ENCODE data around the gene GNPDA1.
A peak's percentile ranks its signal among the peaks of the same experiment; 100 is the strongest.

GNPDA1 gene

GRCh38 chr5:141994511-141995136 lies 18.2 kb downstream of the GNPDA1 start:
- DNase-seq: no peak
- TF ChIP-seq GATA1 (IDR thresholded peaks at IDR 0.05; ENCODE audit: low read depth, low read length) (no peak), POLR2A (IDR thresholded peaks at IDR 0.05; ENCODE audit: low read length) (no peak)

DNA sequence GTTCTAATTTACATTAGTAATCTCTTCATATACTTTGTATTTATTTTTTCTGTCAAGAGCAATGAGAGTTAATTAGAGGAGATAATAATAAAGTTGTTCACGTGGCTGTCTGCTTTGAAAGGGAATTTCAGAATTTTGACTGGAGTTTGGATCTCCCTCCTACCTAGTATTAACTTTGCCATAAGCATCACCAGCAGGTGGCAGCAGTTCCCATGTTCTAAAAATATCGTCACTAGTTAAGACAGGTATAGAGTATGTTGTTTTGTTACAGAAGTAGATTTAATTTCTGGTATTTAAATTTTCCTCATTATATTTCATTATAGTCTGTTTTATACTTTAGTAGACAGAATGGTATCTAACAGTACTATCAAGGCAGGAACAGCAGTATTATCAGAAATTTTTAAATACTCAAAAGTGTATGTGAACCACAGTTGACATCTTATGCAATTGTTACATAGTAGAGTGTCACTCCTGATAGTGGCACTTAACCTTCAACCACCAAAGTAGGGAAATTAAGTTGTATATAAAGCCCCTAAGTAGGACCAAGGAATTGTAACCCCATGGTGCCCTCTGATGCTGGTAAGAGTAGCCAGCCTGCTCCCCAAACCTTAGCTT lies 20.4 kb downstream of the GNPDA1 start:
- peak; percentile 71 to 87 for DNase-seq
- no peak for TF ChIP-seq POLR2A (IDR thresholded peaks at IDR 0.05; ENCODE audit: low read length)
- TF ChIP-seq GATA1 (IDR thresholded peaks at IDR 0.05; ENCODE audit: low read depth, low read length): no peak

- no peak for TF ChIP-seq GATA1 (IDR thresholded peaks at IDR 0.05; ENCODE audit: low read depth, low read length)
- no peak for TF ChIP-seq POLR2A (IDR thresholded peaks at IDR 0.05; ENCODE audit: low read length)
- DNase-seq: no peak
Observed at GRCh38 chr5:141989720-141990119, 23.1 kb downstream of the GNPDA1 start.

DNA sequence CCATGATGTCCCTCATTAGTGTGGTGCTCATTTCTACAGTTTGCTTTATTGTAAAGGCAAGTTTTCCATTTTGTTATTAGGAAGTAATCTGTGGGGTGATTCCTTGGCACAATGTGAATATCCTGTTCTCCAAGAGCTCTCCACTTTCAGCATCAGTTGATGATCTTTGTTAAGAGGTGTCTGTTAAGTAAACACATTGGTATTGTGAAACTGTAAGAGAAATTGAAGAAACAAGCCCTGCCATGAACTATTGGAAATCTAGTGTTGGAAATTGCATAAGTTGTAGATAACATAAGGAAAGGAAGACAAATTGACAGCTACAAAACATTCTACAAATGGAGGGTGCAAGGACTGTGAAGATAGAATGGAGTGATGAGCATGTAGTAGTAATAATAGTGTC lies 26.8 kb downstream of the GNPDA1 start:
- DNase-seq: no peak
- TF ChIP-seq GATA1 (IDR thresholded peaks at IDR 0.05; ENCODE audit: low read depth, low read length) (no peak), POLR2A (IDR thresholded peaks at IDR 0.05; ENCODE audit: low read length) (no peak)

- DNase-seq: no peak
- TF ChIP-seq POLR2A (IDR thresholded peaks at IDR 0.05; ENCODE audit: low read length): no peak
- TF ChIP-seq GATA1 (IDR thresholded peaks at IDR 0.05; ENCODE audit: low read depth, low read length): no peak
Observed at GRCh38 chr5:141982626-141983025, 30.2 kb downstream of the GNPDA1 start.

DNA sequence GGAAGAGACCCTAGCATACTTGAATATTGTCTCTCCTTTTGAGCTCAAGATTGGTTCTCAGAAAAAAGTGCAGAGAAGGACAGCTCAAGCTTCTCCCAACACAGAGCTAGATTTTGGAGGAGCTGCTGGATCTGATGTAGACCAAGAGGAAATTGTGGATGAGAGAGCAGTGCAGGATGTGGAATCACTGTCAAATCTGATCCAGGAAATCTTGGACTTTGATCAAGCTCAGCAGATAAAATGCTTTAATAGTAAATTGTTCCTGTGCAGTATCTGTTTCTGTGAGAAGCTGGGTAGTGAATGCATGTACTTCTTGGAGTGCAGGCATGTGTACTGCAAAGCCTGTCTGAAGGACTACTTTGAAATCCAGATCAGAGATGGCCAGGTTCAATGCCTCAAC lies 34.4 kb downstream of the GNPDA1 start:
- DNase-seq: no peak
- TF ChIP-seq GATA1 (IDR thresholded peaks at IDR 0.05; ENCODE audit: low read depth, low read length) (no peak), POLR2A (IDR thresholded peaks at IDR 0.05; ENCODE audit: low read length) (no peak)

DNA sequence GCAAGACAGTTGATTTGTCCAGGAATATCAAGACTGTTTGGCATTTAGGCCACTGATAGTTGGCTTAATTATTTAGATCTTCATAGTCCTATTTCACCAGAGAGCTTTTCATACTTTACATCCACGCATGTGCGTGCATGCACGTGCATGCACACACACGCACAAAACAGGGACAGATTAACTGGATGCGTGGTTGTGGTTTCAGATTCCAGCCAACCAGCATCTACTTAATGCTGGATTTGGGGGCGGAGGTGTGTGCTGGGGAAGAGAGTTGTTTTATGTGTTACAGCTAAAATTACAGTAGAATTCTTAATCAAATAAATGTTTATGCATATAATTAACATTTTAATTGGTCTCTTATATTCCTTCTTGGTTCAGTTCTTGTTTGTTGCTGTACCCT lies 36.7 kb downstream of the GNPDA1 start:
- DNase-seq: no peak
- TF ChIP-seq POLR2A (IDR thresholded peaks at IDR 0.05; ENCODE audit: low read length) (no peak), GATA1 (IDR thresholded peaks at IDR 0.05; ENCODE audit: low read depth, low read length) (no peak)

DNA sequence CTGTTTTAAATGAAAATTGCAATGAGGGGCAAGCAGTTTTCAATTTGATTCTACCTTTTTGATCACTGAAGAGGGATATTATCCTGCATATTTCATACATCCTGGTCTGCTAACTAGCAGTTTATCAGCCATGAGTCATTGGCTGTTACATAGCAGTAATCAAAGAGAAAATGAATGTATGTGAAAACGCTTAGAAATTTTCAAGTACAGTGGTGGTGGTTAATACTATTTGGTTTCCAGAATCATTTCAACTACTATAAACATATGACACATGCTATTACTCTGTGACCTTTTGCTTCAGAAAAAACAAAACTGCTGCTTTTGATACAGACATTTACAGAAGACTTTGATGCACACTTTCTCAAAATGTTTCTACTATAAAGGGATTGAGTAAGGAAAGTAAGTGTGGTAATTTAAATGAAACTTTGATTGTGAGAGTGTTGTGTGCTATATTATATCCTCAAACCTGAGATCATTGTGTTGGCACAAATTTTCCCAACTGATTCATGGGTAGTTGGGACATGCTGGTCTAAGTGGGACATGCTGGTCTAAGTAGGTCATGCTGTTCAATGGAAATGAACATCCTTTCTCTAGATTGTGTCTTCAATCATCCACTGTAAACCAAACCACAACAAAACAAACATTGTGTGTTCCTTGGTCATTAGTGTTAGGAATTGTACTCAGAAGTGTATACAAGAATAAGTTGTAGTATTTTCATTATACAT lies 38.8 kb downstream of the GNPDA1 start:
- TF ChIP-seq POLR2A (IDR thresholded peaks at IDR 0.05; ENCODE audit: low read length) (no peak), GATA1 (IDR thresholded peaks at IDR 0.05; ENCODE audit: low read depth, low read length) (no peak)
- peak in 1 of 2 experiments; percentile 29 for DNase-seq

GRCh38 chr5:141969783-141970771 lies 42.8 kb downstream of the GNPDA1 start:
- TF ChIP-seq POLR2A (IDR thresholded peaks at IDR 0.05; ENCODE audit: low read length) (peak; percentile 38), GATA1 (IDR thresholded peaks at IDR 0.05; ENCODE audit: low read depth, low read length) (no peak)
- DNase-seq: peak; percentile 93 to 96

- TF ChIP-seq POLR2A (IDR thresholded peaks at IDR 0.05; ENCODE audit: low read length) (peak; percentile 97), GATA1 (IDR thresholded peaks at IDR 0.05; ENCODE audit: low read depth, low read length) (no peak)
- DNase-seq: peak; percentile 96 to 97
Observed at GRCh38 chr5:141968914-141969608, 43.8 kb downstream of the GNPDA1 start, which contains the start of gene RNF14. Gene RNF14 (plus strand): TSS chr5:141969105. CDS start chr5:141973589, 4,484 bp downstream.

GRCh38 chr5:141966963-141967333 lies 45.9 kb downstream of the GNPDA1 start:
- TF ChIP-seq GATA1 (IDR thresholded peaks at IDR 0.05; ENCODE audit: low read depth, low read length): no peak
- no peak for TF ChIP-seq POLR2A (IDR thresholded peaks at IDR 0.05; ENCODE audit: low read length)
- DNase-seq: no peak

DNA sequence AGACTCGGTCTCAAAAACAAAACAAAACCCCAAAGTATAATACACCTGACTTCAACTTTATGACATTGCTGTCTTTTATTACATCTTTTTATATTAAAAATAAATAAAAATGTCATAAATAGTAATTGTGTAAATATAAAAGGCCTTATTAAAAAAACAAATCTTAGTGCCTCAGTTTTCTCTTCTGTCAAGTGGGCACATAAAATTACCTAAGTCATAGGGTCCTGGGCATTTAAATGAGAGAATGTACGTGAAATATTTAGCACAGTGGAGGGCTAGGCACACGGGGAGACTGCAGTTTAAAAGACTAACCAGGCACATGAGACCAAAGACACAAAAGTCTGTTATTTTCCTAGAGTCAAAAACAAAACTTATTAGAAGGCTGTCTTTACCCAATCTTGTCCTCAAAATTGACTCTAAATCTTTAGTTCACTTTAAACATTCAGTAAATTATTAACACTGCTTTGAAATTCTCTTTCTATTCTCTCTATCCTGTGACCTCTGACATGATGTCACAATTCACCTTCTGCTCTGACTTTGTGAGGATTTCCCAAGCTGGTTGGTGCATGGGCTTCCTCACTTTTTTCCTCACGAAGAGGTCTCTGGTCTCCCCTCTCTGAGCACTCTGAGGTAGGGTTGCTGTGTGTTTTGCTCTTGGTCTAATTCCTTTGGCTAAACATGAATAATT lies 46.4 kb downstream of the GNPDA1 start:
- no peak for TF ChIP-seq POLR2A (IDR thresholded peaks at IDR 0.05; ENCODE audit: low read length)
- no peak for TF ChIP-seq GATA1 (IDR thresholded peaks at IDR 0.05; ENCODE audit: low read depth, low read length)
- no peak for DNase-seq

All from erythroblast (primary cell).